Fibroblast of peridontal ligament (primary cell): ENCODE results near the gene ZNF821.
"Not testable (repeated sequence)": the region's sequence is repeated elsewhere in the genome, so short reads cannot be mapped to it uniquely, and the experiment has no call there.

Source experiments
- DNase-seq: peaks from one replicate; pipeline ENCODE4 v3.0.0-alpha.2; 2010; ENCODE audit errors: extremely low read depth

Gene ZNF821

GRCh38 chr16:71859762-71860521 lies 24.0 kb downstream of the ZNF821 start:
- DNase-seq = no peak

DNA sequence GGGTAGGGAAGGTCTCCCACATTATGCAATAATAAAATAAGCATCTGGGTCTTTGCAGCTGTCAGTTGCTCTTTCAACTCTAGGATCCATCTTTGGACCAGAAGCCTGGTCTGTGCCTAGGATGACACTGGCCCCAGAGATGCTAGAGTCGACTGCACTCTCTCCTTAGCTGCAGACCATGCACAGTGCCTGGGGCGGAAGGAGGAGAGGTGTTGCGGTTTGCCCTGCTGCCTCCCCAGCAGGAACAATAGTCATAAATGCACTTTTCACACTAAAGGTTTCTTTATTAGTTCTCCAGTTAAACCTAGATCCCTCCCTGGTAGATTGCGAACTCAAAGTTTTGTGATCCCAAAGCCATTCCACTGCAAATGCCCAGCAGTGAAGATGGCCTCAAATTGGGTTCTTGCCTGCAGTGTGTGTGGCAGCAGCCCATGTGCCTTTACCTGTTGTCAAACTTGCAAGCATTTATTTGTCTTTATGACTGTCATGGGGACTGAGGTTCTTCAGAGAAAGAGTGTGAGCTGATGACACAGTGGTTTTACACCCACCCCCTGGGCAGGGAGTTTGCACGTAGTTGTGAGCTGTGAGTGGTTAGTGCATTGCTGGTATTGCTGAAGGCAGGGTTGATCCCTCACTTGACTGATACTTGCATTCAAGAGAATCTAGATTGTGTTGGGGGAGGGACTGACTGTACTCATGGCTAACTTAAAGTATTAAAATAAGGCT lies 27.9 kb downstream of the ZNF821 start:
- DNase-seq = no peak

DNA sequence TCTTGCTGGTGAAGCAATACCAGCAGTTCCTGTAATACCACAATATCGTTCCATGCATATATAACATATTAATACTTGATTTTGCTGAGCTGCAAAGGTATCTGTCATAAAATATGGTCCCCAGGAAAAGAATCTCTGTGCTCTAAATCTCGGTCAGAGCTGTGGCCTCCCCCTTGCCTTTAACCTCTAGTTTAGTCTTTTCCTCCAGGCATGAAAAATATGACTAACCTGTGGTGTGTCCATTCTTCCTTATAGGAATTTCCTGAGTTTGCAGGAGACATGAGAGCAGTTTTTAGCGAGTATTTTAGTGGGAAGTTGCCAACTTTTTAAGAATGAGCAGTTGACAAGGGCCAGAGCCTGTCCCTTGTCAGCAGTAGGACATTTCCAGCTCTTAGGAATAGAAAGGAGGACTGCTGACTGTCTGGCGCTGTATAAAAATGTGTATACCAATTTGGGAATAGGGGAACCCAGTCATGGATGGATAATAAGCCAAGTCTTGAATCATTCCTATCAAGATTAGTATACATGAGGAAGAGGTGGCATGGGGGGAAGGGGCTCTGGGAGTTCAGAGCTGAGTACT lies 29.5 kb downstream of the ZNF821 start:
- no peak for DNase-seq

DNA sequence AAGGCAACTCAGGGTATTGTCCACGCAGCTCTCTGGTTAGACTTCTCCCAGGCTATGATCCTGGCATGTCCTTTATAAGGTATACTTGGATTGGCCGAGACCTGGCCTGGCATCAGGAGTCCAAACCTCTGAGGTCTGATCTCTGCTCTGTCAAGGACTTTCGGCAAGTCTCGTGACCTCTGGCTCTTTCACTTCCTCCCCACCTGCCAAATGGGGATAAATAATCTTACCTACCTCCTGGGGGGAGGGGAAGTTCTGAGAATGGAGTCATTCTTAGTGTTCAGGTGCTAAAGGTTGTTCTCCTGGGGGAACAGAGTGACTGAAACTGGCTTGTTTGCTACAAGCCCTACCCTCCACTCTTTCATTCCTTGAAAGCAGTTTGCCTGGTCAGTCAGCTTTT lies 30.6 kb downstream of the ZNF821 start:
- DNase-seq = no peak

GRCh38 chr16:71852561-71852960 lies 31.4 kb downstream of the ZNF821 start:
- DNase-seq = no peak

GRCh38 chr16:71852158-71852557 lies 31.8 kb downstream of the ZNF821 start:
- no peak for DNase-seq

- no peak for DNase-seq
Observed at GRCh38 chr16:71851746-71852145, 32.2 kb downstream of the ZNF821 start.

GRCh38 chr16:71848622-71849021 lies 35.4 kb downstream of the ZNF821 start:
- no peak for DNase-seq

- no peak for DNase-seq
Observed at GRCh38 chr16:71847096-71847495, 36.9 kb downstream of the ZNF821 start.

GRCh38 chr16:71846431-71846830 lies 37.6 kb downstream of the ZNF821 start:
- peak; percentile 31 for DNase-seq

DNA sequence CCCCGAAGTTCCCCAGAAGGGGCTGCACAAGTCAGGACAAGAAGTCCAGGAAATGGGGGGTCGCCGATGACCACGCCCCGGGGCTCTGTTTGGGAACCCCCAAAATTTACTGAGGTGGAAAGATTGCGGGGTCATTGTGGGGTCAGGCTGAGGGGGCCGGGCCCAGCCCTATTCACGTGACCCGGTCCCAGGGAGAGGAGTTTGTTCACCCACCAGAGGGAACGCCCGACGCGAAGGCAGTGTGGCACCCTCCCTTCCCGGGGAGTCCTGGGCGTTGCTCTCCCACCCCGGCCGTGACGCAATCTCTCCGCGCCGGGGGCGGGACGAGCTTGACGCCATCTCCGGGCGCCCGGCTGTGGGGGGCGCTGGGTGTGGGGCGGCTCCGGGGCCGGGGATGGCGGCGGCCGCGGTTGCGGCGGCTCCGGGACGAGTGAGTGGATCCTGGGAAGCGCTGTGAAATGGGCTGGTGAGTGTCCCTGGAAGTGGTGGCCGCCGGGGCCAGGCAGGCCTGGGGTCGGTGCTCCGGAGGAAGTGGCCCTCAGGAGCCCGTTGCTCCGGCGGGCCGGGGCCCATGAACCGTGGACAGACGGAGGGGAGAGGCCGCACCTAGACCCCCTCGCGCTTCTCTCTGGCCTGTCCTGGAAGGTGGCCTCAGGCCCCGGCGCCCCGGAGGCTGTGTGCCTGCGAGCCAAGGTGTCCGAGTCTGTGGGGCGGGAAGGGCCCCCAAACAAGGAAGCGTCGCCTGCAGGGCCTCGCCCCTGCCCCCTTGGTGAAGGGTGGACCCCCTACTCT lies 38.1 kb downstream of the ZNF821 start, which contains the start of gene ATXN1L:
TSS of gene ATXN1L (plus strand) at position 338 of the 792 bp plus-strand sequence. CDS start 3,765 bp downstream, outside the sequence.
- DNase-seq = peak; percentile 90

GRCh38 chr16:71843572-71843971 lies 40.4 kb downstream of the ZNF821 start:
- DNase-seq = no peak

DNA sequence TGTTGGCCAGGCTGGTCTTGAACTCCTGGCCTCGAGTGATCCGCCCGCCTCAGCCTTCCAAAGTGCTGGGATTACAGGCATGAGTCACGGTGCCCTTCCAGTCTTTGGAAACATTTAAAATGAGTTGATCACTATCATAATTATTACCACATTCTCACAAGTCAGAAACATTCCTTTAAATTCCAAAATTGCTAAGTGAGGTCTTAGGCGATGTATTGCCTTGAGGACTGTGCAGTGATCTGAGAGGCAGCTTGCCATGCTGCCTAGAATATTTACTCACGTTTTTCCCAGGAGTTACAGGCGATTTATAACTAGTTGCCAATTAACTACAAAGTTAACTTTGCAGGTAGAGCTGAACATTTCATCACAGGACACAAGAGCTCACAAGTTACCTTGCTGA lies 43.9 kb downstream of the ZNF821 start:
- DNase-seq = peak; percentile 78

DNA sequence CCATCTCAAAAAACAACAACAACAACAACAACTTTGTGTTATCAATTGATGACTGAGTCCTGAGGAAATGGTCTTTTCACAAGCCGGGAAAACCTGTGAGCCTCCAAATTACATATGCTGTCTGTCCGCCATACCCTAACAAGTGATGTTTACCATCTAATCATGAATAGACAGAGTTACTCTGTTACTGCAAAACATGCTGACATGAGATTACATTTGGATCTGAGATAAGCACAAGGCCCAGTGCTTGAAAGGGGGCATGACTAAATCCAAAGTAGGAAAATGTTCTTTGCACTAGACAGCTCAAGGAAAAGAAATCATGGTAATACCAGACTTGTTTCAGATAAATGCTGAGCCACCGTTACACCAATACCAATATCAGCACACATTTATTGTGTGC lies 46.8 kb downstream of the ZNF821 start:
- DNase-seq = no peak

DNA sequence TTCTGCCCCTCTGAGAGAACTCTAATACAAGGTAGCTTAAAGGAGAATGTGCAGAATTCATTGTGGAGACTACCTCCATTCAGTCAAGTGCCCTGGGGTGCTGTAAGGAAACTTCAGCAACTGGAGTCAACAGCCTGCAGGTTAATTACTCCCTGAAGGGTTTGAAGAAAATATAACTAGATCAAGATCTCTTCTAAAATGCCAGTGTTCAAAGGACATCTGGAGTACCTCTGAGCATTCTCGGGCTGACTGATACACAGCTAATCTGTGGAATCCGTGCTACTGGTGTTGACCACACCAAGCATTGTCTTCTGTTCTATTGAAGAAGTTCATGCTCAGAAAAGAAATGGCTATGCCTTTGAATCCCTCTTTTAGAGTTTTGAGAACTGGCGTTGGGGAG lies 49.7 kb downstream of the ZNF821 start:
- DNase-seq = no peak

- not testable (repeated sequence) for DNase-seq
Observed at GRCh38 chr16:71832112-71832511, 51.9 kb downstream of the ZNF821 start.

GRCh38 chr16:71831698-71832097 lies 52.3 kb downstream of the ZNF821 start:
- not testable (repeated sequence) for DNase-seq

DNA sequence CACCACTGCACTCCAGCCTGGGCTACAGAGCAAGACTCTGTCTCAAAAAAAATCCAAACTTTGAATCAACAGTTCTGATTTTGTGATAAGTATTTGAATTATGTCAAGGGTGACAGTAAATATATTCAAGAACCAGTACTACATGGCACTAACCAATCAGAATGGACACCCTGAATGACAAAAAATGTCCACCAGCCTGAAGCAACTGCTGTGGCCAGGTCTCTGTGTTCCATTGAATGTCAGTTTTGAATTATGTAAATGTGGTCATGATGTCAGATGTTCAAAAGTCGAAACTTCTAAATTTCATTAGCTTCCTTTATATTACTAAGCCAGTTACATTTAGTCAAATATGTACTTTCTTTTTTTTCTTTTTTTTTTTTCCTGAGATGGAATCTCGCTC lies 53.6 kb downstream of the ZNF821 start:
- DNase-seq = no peak

- DNase-seq = no peak
Observed at GRCh38 chr16:71826533-71827017, 57.4 kb downstream of the ZNF821 start.

- not testable (repeated sequence) for DNase-seq
Observed at GRCh38 chr16:71817155-71817500, 66.9 kb downstream of the ZNF821 start.

- DNase-seq = peak; percentile 35
Observed at GRCh38 chr16:71811261-71811803, 72.7 kb downstream of the ZNF821 start.

- not testable (repeated sequence) for DNase-seq
Observed at GRCh38 chr16:71810155-71810530, 73.8 kb downstream of the ZNF821 start.
